ENCODE results near the gene BGN. TPM values are rescaled to one million over a fixed set of nuclear protein-coding genes. Genes with fewer than 3 reads are reported as not detected.
A peak's percentile ranks its signal among the peaks of the same experiment; 100 is the strongest.

Gene BGN
- total RNA-seq, 6 experiments from 2014 or later: 57.0 to 161 (median 122) TPM

- Histone ChIP-seq H3K27me3 (no peaks in the 10 kb centered on the region), H3K4me1 (no peaks in the 10 kb centered on the region), H3K27ac (no peak overlapping the region), H3K9me3 (no peaks in the 10 kb centered on the region), H3K36me3 (no peaks in the 10 kb centered on the region), H3K4me3 (no peak overlapping the region)
- ATAC-seq: peak; percentile 29 to 59 (median 44)
- DNase-seq: peak in 1 of 3 donors; percentile 57
- intact Hi-C loops (cut with DNase I): no loop called here
- 60% methylated on average over 1 of the region's 11 CpGs for WGBS (ENCODE audit: insufficient coverage, low coverage, low lambda C conversion rate, missing lambda C conversion rate)
- no peak for TF ChIP-seq CTCF (IDR thresholded peaks at IDR 0.05)
- TF ChIP-seq POLR2A (IDR thresholded peaks at IDR 0.05): no peak
These were observed 7.1 kb upstream of the BGN start for GRCh38 chrX:153487590-153488071.

DNA sequence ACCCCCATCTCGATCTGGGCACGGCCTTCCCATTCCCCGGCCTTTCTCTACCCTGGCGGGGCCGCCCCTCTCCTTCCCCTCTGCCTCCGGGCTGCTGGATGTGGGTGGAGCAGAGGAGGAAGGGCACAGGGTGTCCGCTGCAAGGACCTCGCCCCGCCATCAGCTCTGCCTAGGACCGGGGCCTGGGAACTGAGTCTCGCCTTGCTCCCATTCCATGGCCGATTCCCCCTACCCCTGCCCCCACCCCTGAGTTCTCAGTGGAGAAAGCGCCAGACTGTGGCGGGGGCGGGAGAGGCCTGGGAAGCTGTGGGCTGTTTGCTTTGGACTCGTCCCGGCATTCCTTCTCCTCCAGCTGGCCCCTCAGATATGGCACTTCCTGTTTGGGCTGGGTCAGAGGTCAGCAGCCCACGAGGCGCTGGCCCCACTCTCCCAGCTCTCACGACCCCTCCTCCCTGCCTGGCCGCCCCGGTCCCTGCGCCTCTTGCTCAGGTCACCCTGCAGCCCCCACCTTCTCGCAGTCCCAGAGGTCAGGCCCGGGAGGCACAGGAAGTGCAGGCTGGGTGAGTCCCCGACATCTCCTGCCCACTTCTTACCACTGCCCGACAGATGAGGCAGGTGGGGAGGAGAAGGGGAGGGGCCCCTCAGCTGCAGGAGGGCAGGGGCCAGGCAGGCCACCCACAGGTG, 6.4 kb upstream of the BGN start:
- H3K9me3 ChIP-seq: no peaks in the 10 kb centered on the region
- peak; percentile 31 to 58 (median 46) for ATAC-seq
- no peaks in the 10 kb centered on the region for H3K27me3 ChIP-seq
- intact Hi-C loops (cut with DNase I): no loop called here
- TF ChIP-seq CTCF (IDR thresholded peaks at IDR 0.05): no peak
- TF ChIP-seq POLR2A (IDR thresholded peaks at IDR 0.05): no peak
- peak overlapping the region in 1 of 3 donors; percentile 2 for H3K27ac ChIP-seq
- WGBS (ENCODE audit: insufficient coverage, low coverage, low lambda C conversion rate, missing lambda C conversion rate): 48% methylated on average over 9 of the region's 27 CpGs
- no peaks in the 10 kb centered on the region for H3K4me1 ChIP-seq
- peak in 1 of 3 donors; percentile 48 for DNase-seq
- H3K4me3 ChIP-seq: no peak overlapping the region
- no peaks in the 10 kb centered on the region for H3K36me3 ChIP-seq

DNA sequence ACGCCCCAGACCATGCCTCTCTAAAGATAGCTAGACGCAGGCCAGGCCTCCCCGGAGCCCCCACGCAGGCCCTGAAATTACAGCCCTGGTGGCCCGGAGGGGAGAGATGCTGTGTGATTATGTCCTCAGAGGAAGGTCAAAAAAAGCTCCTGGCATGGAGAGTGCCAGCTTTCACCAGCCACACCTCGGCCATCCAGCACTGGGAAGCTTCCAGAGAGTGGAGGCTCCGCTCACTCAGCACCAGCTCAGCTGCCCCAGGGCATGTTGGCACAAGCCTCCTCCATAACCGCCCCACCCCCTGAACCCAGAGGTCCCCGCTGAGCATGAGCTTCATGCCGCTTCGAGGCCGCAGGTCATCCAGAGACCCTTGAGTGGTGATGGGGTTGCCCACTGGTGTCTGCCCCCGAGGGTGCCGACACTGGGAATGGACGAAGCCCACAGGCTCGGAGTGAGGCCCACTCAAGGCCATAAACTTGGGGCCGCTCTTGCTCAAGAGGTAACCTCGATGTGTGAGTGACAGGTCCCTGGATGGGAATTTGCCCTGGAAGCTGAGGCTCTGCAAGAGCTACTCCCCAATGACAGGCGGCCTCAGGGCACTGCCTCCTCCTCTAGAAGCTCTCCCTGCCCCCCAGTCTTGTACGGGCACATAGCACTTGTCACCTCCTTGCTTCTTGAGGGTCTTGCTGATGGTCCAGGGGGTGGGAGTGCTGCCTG, 4.4 kb upstream of the BGN start:
- H3K9me3 ChIP-seq: no peaks in the 10 kb centered on the region
- ATAC-seq (no peak), DNase-seq (no peak)
- H3K27me3 ChIP-seq: no peaks in the 10 kb centered on the region
- H3K27ac ChIP-seq: no peak overlapping the region
- H3K36me3 ChIP-seq: no peaks in the 10 kb centered on the region
- TF ChIP-seq CTCF (IDR thresholded peaks at IDR 0.05) (no peak), POLR2A (IDR thresholded peaks at IDR 0.05) (no peak)
- 73% methylated on average over 3 of the region's 20 CpGs for WGBS (ENCODE audit: insufficient coverage, low coverage, low lambda C conversion rate, missing lambda C conversion rate)
- intact Hi-C loops (cut with DNase I): no loop called here
- no peaks in the 10 kb centered on the region for H3K4me1 ChIP-seq
- H3K4me3 ChIP-seq: no peak overlapping the region

GRCh38 chrX:153491351-153491914, 3.3 kb upstream of the BGN start:
- intact Hi-C loops (cut with DNase I): no loop called here
- H3K36me3 ChIP-seq: no peaks in the 10 kb centered on the region
- no peak overlapping the region for H3K4me3 ChIP-seq
- H3K4me1 ChIP-seq: no peaks in the 10 kb centered on the region
- no peak overlapping the region for H3K27ac ChIP-seq
- no peaks in the 10 kb centered on the region for H3K9me3 ChIP-seq
- H3K27me3 ChIP-seq: no peaks in the 10 kb centered on the region
- WGBS (ENCODE audit: insufficient coverage, low coverage, low lambda C conversion rate, missing lambda C conversion rate): 66% methylated on average over 5 of the region's 10 CpGs
- DNase-seq (no peak), ATAC-seq (no peak)
- TF ChIP-seq CTCF (IDR thresholded peaks at IDR 0.05) (no peak), POLR2A (IDR thresholded peaks at IDR 0.05) (no peak)
